Fibroblast of lung (primary cell): ENCODE results near the gene DSTN. TPM values are rescaled to one million over a fixed set of nuclear protein-coding genes. Genes with fewer than 3 reads are reported as not detected.

ENCODE experiments used
- DNase-seq, 2 donors: peaks; one replicate each; pipeline versions ENCODE4 v3.0.0 to v3.0.0-alpha.2; 2010; ENCODE audit warnings: low read depth in 2 of 2
- H2AFZ ChIP-seq: 2 replicates; pipeline ENCODE4 v1.5.1; 2012; ENCODE audit warnings: low read length, control low read depth, inconsistent platforms
- H3K27ac ChIP-seq: 2 replicates; pipeline ENCODE4 v1.5.1; 2011; ENCODE audit warnings: low read length, control low read depth; ENCODE audit not compliant: insufficient read depth
- H3K27me3 ChIP-seq: 2 replicates; pipeline ENCODE4 v1.5.1; 2011; ENCODE audit warnings: mild to moderate bottlenecking, low read length; ENCODE audit not compliant: control insufficient read depth, insufficient read depth
- H3K36me3 ChIP-seq: 2 replicates; pipeline ENCODE4 v1.5.1; 2011; ENCODE audit warnings: low read length; ENCODE audit not compliant: control insufficient read depth, insufficient read depth
- H3K4me1 ChIP-seq: 2 replicates; pipeline ENCODE4 v1.5.1; 2011; ENCODE audit warnings: low read length; ENCODE audit not compliant: control insufficient read depth, insufficient read depth; ENCODE audit errors: extremely low read depth
- H3K4me2 ChIP-seq: 2 replicates; pipeline ENCODE4 v1.5.1; 2011; ENCODE audit warnings: low read length, control low read depth; ENCODE audit not compliant: insufficient read depth; ENCODE audit errors: extremely low read depth
- H3K4me3 ChIP-seq, 4 experiments: fragments of 200-600 bp in 1 of 4; sonication (generic) in 1 of 4; replicated peaks in 1 of 4; 2 replicates each; pipeline ENCODE4 v1.5.1; 2011 to 2016; ENCODE audit warnings: low read length in 4 of 4, low read depth in 3 of 4, mild to moderate bottlenecking in 3 of 4, control low read depth in 2 of 4, inconsistent platforms in 1 of 4, mixed read lengths in 1 of 4; ENCODE audit not compliant: insufficient read depth in 1 of 4; ENCODE audit errors: control extremely low read depth in 1 of 4
- H3K79me2 ChIP-seq: 2 replicates; pipeline ENCODE4 v1.5.1; 2012; ENCODE audit warnings: mild to moderate bottlenecking, low read length, inconsistent platforms; ENCODE audit not compliant: control insufficient read depth, insufficient read depth
- H3K9ac ChIP-seq: 2 replicates; pipeline ENCODE4 v1.5.1; 2011; ENCODE audit warnings: mild to moderate bottlenecking, low read length, control low read depth; ENCODE audit not compliant: insufficient read depth
- H3K9me3 ChIP-seq: 2 replicates; pipeline ENCODE4 v1.5.1; 2012; ENCODE audit warnings: low read depth, low read length; ENCODE audit not compliant: control insufficient read depth, insufficient read depth
- H4K20me1 ChIP-seq: 2 replicates; pipeline ENCODE4 v1.5.1; 2011; ENCODE audit warnings: low read length; ENCODE audit not compliant: control insufficient read depth, insufficient read depth; ENCODE audit errors: extremely low read depth
- CTCF ChIP-seq, 2 donors: IDR thresholded peaks in 1 of 2; conservative IDR thresholded peaks in 1 of 2; 1 replicate in 1 of 2; 2 replicates in 1 of 2; pipeline ENCODE4 v1.5.1; 2011 to 2012; ENCODE audit warnings: low read length in 2 of 2, control low read depth in 1 of 2, inconsistent platforms in 1 of 2, low read depth in 1 of 2, mild to moderate bottlenecking in 1 of 2
- EZH2 ChIP-seq: IDR thresholded peaks from 2 replicates; pipeline ENCODE4 v1.5.1; 2012; ENCODE audit warnings: low read length, control low read depth, mild to moderate bottlenecking; ENCODE audit errors: missing control alignments
- polyA plus RNA-seq, 2 donors: library from polyadenylated mRNA; depleted of rRNA in 1 of 2; stranded (reverse) in 1 of 2; unstranded in 1 of 2; fragments of >200 nt; gene quantifications; 2 replicates each; pipeline ENCODE4 v1.2.1, GENCODE V29; 2011 to 2012; ENCODE audit warnings: missing spikeins in 1 of 2
- total RNA-seq: library from RNA; depleted of rRNA; stranded (reverse); fragments of >200 nt; gene quantifications from 2 replicates; pipeline ENCODE4 v1.2.1, GENCODE V29; 2014

Gene DSTN
- total and polyA plus RNA-seq, 2 donors (not counting 1 experiment from before 2014, with no cell fraction given), result 289 to 737 TPM

GRCh38 chr20:17650301-17651128 is 80.6 kb downstream of the DSTN start:
- Histone ChIP-seq H4K20me1 (no peaks in the 10 kb centered on the region), H3K9ac (no peak overlapping the region), H2AFZ (no peak overlapping the region), H3K4me3 (no peak overlapping the region), H3K36me3 (peaks cover 10% of the 10 kb centered on the region), H3K79me2 (peaks cover 86% of the 10 kb centered on the region), H3K27ac (no peak overlapping the region), H3K4me2 (no peak overlapping the region), H3K27me3 (no peaks in the 10 kb centered on the region), H3K9me3 (no peaks in the 10 kb centered on the region), H3K4me1 (peaks cover 22% of the 10 kb centered on the region)
- TF ChIP-seq EZH2 (no peak), CTCF (conservative IDR thresholded peaks at IDR 0.05 in 1 of 2, IDR thresholded peaks at IDR 0.05 in 1 of 2; ENCODE audit: low read depth in 1 of 2, low read length in 2 of 2) (no peak)
- no peak for DNase-seq

GRCh38 chr20:17651129-17651759 is 81.4 kb downstream of the DSTN start:
- Histone ChIP-seq H3K9me3 (no peaks in the 10 kb centered on the region), H3K79me2 (peaks cover 85% of the 10 kb centered on the region), H4K20me1 (no peaks in the 10 kb centered on the region), H3K27me3 (no peaks in the 10 kb centered on the region), H3K9ac (no peak overlapping the region), H3K36me3 (peaks cover 11% of the 10 kb centered on the region), H3K4me1 (peaks cover 27% of the 10 kb centered on the region), H3K4me3 (no peak overlapping the region), H3K27ac (no peak overlapping the region), H2AFZ (no peak overlapping the region), H3K4me2 (no peak overlapping the region)
- TF ChIP-seq EZH2 (no peak), CTCF (conservative IDR thresholded peaks at IDR 0.05 in 1 of 2, IDR thresholded peaks at IDR 0.05 in 1 of 2; ENCODE audit: low read depth in 1 of 2, low read length in 2 of 2) (no peak)
- DNase-seq, result peak in 1 of 2 donors; percentile 57

- Histone ChIP-seq H3K4me3 (no peak overlapping the region), H3K9me3 (no peaks in the 10 kb centered on the region), H3K27me3 (no peaks in the 10 kb centered on the region), H3K4me2 (no peak overlapping the region), H3K79me2 (peaks cover 85% of the 10 kb centered on the region), H3K4me1 (peaks cover 27% of the 10 kb centered on the region), H2AFZ (no peak overlapping the region), H3K27ac (no peak overlapping the region), H3K9ac (no peak overlapping the region), H3K36me3 (peaks cover 14% of the 10 kb centered on the region), H4K20me1 (no peaks in the 10 kb centered on the region)
- DNase-seq, result peak in 1 of 2 donors; percentile 54
- TF ChIP-seq CTCF (conservative IDR thresholded peaks at IDR 0.05 in 1 of 2, IDR thresholded peaks at IDR 0.05 in 1 of 2; ENCODE audit: low read depth in 1 of 2, low read length in 2 of 2), result no peak
- TF ChIP-seq EZH2, result no peak
Observed at GRCh38 chr20:17651760-17652388, 82.0 kb downstream of the DSTN start.
